Fibroblast of mammary gland (primary cell): ENCODE measurements around the gene IGSF22.
"Not testable (repeated sequence)": the region's sequence is repeated elsewhere in the genome, so short reads cannot be mapped to it uniquely, and the experiment has no call there.

ENCODE experiments used
- DNase-seq: peaks from one replicate; pipeline ENCODE4 v3.0.0-alpha.2; 2010; ENCODE audit warnings: low read depth
- H3K4me3 ChIP-seq: 2 replicates; pipeline ENCODE4 v1.5.1; 2011; ENCODE audit warnings: low read depth, mild to moderate bottlenecking, low read length, moderate library complexity; ENCODE audit not compliant: control insufficient read depth
- TF ChIP-seq, protein P1 (sequence below): conservative IDR thresholded peaks from 2 replicates; pipeline ENCODE4 v1.5.1; 2011; ENCODE audit warnings: low read depth, low read length, inconsistent platforms; ENCODE audit not compliant: control insufficient read depth, insufficient read depth

Gene IGSF22

GRCh38 chr11:18697576-18697975 is 28.4 kb downstream of the IGSF22 start:
- TF ChIP-seq, protein P1, sequence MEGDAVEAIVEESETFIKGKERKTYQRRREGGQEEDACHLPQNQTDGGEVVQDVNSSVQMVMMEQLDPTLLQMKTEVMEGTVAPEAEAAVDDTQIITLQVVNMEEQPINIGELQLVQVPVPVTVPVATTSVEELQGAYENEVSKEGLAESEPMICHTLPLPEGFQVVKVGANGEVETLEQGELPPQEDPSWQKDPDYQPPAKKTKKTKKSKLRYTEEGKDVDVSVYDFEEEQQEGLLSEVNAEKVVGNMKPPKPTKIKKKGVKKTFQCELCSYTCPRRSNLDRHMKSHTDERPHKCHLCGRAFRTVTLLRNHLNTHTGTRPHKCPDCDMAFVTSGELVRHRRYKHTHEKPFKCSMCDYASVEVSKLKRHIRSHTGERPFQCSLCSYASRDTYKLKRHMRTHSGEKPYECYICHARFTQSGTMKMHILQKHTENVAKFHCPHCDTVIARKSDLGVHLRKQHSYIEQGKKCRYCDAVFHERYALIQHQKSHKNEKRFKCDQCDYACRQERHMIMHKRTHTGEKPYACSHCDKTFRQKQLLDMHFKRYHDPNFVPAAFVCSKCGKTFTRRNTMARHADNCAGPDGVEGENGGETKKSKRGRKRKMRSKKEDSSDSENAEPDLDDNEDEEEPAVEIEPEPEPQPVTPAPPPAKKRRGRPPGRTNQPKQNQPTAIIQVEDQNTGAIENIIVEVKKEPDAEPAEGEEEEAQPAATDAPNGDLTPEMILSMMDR = no peak
- DNase-seq = no peak
- no peak overlapping the region for H3K4me3 ChIP-seq

GRCh38 chr11:18696638-18697225 is 29.3 kb downstream of the IGSF22 start:
- H3K4me3 ChIP-seq = no peak overlapping the region
- peak; percentile 42 for DNase-seq
- TF ChIP-seq, protein P1 = no peak

GRCh38 chr11:18692941-18693760 is 32.8 kb downstream of the IGSF22 start:
- TF ChIP-seq, protein P1 = no peak
- no peak for DNase-seq
- H3K4me3 ChIP-seq = no peak overlapping the region

GRCh38 chr11:18691467-18692140 is 34.4 kb downstream of the IGSF22 start:
- not testable (repeated sequence) for DNase-seq, H3K4me3 ChIP-seq

- TF ChIP-seq, protein P1 = no peak
- no peak overlapping the region for H3K4me3 ChIP-seq
- no peak for DNase-seq
Observed at GRCh38 chr11:18684267-18684666, 41.7 kb downstream of the IGSF22 start.

DNA sequence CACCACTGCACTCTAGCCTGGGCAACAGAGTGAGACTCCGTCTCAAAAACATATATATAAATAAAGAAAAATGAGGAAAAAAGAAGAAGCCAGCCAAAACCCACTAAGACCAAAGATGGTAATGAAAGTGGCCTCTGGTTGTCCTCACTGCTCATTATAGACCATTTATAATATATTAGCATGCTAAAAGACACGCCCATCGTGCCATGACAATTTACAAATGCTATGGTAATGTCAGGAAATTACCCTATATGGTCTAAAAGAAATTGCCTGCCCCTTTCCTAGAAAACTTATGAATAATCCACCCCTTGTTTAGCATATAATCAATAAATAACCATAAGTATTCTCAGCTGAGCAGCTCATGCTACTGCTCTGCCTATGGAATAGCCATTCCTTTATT is 43.5 kb downstream of the IGSF22 start:
- no peak for DNase-seq
- TF ChIP-seq, protein P1 = no peak

DNA sequence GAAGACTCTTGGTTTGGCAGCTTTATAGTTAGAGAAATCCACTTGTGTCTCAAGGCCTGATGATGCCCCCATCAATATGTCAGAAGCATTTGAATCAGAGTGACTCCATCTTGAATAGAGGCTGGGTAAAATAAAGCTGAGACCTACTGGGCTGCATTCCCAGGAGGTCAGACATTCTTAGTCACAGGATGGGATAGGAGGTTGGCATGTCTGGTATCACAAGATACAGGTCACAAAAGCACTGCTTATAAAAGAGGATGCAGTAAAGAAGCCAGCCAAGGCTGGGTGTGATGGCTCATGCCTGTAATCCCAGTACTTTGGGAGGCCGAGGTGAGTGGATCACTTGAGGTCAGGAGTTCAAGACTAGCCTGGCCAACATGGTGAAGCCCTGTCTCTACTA is 44.0 kb downstream of the IGSF22 start:
- H3K4me3 ChIP-seq, DNase-seq: not testable (repeated sequence)

More for the DNA sequence above, 43.5 kb downstream of the IGSF22 start:
- H3K4me3 ChIP-seq = no peak overlapping the region

DNA sequence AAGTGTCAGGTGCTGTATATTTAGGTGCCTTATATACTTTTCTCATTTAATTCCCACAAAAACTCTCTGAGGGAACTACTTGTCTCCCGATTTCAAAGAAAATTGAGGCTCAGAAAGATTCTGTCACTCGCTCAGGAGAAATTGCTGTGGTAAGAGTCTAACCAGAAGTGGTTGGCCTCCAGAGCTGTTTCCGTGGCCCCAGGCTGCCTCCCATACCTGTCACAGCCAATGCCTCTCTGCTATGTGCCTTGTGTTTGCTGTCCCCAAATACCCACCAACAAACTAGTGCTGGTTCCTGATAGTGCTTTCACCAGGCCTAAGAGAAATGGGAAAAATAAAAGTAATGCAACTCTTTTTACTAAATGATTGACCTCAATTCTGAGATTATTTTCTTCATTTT is 48.4 kb downstream of the IGSF22 start:
- no peak overlapping the region for H3K4me3 ChIP-seq
- TF ChIP-seq, protein P1 = no peak
- no peak for DNase-seq
